NCI-H460 (cell line): Measurements from ENCODE around the gene GID4. TPM values are rescaled to one million over a fixed set of nuclear protein-coding genes. Genes with fewer than 3 reads are reported as not detected.
"Not testable (repeated sequence)": the region's sequence is repeated elsewhere in the genome, so short reads cannot be mapped to it uniquely, and the experiment has no call there.

Experiments used
- DNase-seq: peaks from one replicate; pipeline ENCODE4 v3.0.0-alpha.2; 2016; ENCODE audit warnings: low read depth; ENCODE audit errors: extremely low read depth
- polyA plus RNA-seq: library from polyadenylated mRNA; depleted of rRNA; stranded (reverse); fragments of >200 nt; gene quantifications from 2 replicates; pipeline ENCODE4 v1.2.3, GENCODE V29; 2014; cell fraction: nucleus; rRNA removed
- total RNA-seq: library from RNA; depleted of rRNA; stranded (reverse); fragments of >200 nt; shearing (Covaris generic); gene quantifications from 2 replicates; pipeline ENCODE4 v1.2.3, GENCODE V29; 2014; rRNA removed

Gene GID4
- 12.4 and 14.8 TPM in 2 replicates for total RNA-seq
- polyA plus RNA-seq: 4.5 and 4.8 TPM in 2 replicates

DNA sequence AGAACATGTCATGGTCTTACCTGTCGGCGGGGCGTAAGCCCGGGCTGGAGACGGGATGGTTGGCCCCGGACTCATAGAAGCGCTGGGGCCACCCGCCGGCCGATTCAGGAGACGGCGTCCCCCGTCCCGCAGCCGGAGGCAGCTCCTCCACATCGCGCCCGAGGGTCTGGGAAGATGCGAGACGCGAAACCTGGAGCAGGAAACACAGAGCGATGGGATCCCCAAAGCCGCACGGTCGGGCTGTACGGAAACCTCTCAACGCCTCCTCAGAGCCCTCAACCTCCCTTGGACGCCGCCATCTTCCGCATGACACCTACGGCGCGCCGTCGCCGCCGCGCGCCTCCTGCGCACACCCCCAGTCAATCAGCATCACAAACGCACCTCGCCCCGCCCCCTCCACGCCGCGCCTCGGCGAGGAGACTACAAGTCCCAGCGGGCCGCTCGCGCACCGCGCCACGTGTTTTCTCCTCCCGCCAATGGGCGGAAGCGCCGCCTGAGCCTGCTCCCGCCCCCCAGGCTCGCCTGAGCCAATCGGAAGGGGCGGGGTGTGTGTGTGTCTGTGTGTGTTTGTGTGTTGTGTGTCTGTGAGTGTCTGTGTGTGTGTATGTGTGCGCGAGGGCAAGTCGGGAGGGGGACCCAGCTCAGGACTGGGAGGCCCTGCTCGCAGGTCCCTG, at the start of gene GID4, which contains the start of gene ATPAF2:
TSS of gene GID4 (plus strand) at position 548 of the 674 bp plus-strand sequence. CDS start at position 605, 57 bp downstream.
TSS of gene ATPAF2 (minus strand) at position 308 of the 674 bp plus-strand sequence. CDS start at position 153, 155 bp downstream.
- peak; percentile 98 for DNase-seq

DNA sequence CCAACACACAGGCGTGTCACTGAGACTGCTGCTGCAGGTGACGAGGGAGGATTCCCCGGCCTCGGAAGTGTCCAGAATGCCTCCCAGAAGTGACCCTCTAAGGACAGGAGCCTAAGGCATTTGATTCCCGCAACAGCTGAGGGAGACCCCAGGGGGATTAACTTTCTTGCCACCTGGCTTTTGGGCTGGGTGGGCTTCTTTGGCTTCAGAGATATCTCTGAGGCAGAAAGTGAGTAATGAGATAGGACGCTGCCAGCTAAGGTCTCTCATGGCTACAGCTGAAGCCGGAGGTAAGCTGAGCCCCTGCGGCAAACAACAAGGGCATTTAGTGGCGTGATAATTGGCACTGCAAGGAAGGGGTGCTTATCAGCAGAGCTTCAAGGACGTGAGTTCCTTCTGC, 49.6 kb upstream of the GID4 start:
- no peak for DNase-seq

GRCh38 chr17:17990282-17990681, 48.9 kb upstream of the GID4 start:
- DNase-seq: no peak

GRCh38 chr17:17993366-17993765, 45.8 kb upstream of the GID4 start:
- no peak for DNase-seq

DNA sequence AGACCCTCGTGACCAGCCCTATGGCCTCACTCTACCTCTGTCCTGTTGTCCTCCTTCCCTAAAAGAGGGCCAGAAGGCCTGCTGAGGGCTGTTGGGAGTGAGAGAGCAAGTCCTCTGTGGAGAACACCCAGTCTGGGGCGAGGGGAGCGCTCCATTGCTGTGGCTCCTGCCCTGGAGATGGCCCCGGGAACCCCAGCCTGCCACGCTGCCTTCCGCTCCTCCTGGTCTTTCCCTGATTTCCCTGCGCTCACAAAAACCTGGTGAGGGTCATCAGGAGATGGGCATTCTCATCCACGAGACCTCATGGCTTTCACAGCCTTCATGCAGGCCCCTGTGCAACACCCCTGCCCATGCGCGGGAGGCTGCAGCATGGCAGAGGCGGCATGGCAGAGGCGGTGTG, 45.4 kb upstream of the GID4 start:
- no peak for DNase-seq

DNA sequence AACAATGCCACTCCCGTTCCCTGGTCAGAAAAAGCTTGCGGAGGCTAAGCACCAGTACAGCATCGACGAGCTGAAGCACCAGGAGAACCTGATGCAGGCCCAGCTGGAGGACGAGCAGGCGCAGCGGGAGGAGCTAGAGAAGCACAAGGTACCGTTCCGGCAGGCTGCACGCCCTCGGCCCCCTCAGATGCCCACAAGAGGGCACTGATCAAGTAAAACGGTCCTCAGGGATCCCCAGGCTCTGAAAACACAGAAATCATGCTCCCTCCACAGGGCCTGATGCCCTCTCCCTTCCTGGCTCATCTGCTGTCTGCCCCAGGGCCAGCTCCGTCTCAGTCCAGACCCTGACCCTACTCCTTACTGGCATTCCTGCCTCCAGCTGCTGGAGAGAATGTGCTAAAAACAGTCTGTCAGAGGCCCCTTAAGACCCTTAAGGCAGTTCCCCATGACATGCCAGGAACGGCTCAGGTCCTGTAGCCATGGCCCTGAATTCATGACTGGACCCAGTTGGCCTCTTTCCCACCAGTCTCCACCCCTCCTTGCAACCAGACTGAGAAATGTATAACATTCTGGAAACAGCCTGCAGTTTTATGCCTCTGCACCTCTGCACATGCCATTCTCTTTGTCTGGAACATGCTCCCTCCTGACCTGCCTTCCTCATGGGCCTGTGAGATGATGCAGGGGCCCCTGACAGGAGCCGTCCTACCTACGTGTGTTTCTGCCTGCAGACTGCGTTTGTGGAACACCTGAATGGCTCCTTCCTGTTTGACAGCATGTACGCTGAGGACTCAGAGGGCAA, 44.7 kb upstream of the GID4 start:
- DNase-seq: no peak

- DNase-seq: not testable (repeated sequence)
Observed at GRCh38 chr17:17995887-17996286, 43.3 kb upstream of the GID4 start.

GRCh38 chr17:17998934-17999333, 40.3 kb upstream of the GID4 start:
- DNase-seq: no peak

DNA sequence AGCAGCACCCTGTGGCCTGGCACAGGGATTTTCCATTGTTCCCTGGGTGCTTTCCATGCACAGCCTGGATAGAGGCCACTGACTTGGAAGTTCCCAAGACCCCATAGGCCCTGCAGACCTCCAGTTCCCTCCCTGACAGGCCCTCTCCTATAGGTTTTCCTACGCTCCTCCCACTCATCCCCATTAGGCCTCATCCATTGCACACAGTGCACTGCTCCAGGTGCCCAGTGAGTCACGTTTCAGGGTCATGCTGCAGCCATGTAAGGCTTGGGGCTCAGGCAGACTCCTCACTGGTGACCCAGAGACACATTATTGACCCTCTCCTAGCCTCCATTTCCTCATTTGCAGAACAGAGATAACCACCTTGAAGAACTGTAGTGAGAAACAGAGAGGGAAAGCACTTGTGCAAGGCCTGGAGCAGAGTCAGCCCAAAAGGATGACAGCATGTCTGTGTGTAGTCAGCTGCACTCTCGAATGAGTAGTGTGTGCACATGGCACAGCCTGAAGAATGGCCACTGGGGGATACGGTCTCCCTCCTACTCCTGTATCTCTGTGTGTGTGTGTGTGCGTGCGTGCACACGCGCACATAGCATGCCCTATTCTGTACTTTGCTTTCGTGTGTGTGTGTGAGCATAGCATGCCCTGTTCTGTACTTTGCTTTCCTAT, 39.7 kb upstream of the GID4 start:
- no peak for DNase-seq

DNA sequence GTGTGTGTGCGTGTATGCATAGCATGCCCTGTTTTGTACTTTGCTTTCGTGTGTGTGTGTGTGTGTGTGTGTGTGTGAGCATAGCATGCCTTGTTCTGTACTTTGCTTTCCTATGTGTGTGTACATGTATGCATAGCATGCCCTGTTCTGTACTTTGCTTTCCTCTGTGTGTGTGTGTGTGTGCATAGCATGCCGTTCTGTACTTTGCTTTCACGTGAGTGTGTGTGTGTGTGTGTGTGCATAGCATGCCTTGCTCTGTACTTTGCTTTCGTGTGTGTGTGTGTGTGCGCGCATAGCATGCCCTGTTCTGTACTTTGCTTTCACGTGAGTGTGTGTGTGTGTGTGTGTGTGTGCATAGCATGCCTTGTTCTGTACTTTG, 39.2 kb upstream of the GID4 start:
- DNase-seq: no peak

- DNase-seq: no peak
Observed at GRCh38 chr17:18002171-18002570, 37.0 kb upstream of the GID4 start.

- DNase-seq: no peak
Observed at GRCh38 chr17:18004345-18004744, 34.9 kb upstream of the GID4 start.

DNA sequence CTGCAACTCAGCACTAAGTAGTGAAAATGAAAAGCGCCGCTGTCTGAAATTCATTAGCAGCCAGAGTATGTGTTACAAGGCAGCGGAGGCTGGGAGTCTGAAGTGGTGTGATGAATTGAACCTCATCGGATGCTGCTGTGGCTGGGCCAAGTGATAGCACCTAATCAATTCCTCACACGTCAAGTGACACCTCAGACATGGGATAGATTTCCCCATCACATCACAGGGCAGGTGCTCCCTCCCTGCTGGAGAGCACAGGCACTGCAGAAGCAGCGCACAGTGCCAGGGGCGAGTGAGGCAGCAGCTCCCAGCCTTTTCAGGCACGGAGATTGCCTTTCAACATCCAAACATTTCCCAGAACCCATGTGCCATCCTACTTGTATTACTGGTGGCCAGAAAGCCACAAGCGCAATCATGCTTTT, 34.3 kb upstream of the GID4 start:
- no peak for DNase-seq

- DNase-seq: no peak
Observed at GRCh38 chr17:18005496-18005895, 33.7 kb upstream of the GID4 start.

DNA sequence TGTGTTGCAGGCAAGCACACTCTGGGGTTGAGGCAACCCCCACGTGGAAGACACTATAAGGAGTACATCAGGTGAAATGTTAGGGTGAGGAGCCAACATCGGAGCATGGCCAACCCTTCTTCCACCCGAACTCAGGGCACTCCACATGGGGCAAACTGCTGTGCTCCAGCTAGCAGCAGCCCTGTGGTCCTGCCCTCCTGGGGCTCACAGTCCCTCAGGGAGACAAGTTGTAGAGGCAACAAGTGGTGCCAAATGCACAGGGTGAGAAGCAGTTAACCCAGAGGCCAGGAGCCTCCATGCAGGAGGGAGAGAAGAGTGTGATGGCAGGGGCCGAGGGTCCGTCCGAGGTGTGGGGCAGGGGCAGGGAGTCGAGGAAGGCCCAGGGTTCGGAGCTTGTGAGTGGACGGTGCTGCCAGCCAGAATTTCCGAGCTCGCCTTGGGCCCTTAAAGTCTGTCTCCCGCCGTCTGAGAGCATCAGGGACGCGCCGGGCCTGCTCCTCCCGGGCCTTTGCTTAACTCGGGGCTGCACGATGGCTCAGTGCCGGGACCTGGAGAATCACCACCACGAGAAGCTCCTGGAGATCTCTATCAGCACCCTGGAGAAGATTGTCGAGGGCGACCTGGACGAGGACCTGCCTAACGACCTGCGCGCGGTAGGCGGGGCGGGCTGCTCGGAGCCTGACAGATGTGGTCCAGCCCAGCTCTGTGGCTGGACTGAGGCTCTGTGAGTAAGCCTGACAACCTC, 32.5 kb upstream of the GID4 start:
- DNase-seq: no peak

GRCh38 chr17:18008496-18009268, 30.5 kb upstream of the GID4 start:
- DNase-seq: no peak

DNA sequence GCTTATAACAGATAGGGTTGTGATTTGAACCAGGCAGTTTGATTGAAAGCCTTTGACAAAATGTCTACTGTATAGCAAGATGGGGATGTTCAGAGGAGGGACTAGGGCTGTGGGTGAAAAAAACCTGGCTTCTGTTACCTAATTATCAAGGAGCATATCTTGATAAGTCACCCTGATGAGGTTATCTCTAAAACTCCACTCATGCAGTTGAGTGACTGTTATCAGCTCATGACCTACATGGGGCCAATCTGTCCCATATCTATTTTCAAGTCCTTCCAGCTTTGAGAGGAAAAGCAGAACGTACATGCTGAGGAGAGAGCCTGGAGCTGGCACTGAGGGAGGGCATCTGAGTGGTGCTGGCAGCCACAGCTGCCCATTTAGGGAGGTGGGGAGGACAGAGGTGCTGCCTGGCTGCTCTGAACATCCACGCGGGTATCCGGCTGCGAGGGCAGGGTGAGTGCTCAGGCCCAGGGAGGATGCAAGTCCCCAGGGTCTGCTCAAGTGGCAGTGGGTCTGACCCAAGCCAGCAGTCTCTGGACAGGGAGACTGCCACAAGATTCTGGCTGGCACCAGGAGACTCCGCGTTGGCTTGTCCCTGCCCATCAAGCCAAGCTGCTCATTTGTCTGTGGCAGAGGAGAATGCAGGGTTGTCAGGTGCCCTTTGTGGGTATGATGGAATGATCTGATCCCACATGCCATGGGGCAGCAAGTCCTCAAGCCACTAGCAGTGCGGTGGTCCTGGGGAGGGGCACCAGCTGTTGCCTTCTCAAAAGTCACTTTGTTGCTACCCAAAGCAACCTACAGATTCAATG, 29.4 kb upstream of the GID4 start:
- DNase-seq: no peak

GRCh38 chr17:18011286-18011685, 27.9 kb upstream of the GID4 start:
- no peak for DNase-seq

DNA sequence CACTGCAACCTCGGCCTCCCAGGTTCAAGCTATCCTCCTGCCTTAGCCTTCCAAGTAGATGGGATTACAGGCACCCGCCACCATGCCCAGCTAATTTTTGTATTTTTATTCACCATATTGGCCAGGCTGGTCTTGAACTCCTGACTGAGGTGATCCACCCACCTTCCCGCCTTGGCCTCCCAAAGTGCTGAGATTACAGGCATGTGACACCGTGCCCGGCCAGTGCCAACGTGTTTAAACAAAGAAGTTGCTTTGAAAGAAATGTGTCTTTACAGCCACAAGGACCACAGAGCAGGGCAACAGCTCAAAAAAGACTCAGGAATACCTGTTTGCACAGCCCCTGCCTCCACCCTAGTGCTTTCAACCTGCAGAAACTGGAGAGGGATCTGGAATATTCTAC, 25.2 kb upstream of the GID4 start:
- DNase-seq: no peak
